ENCODE results near the gene CBR4.
"Not testable (repeated sequence)": the region's sequence is repeated elsewhere in the genome, so short reads cannot be mapped to it uniquely, and the experiment has no call there.

CBR4 gene

GRCh38 chr4:168993714-168994510 is 16.1 kb downstream of the CBR4 start:
- no peak for TF ChIP-seq ZFX (IDR thresholded peaks at IDR 0.05; ENCODE audit: borderline replicate concordance)
- TF ChIP-seq CTCF (IDR thresholded peaks at IDR 0.05): no peak
- no peak overlapping the region for H3K27ac ChIP-seq

GRCh38 chr4:168992952-168993482 is 17.0 kb downstream of the CBR4 start:
- not testable (repeated sequence) for H3K27ac ChIP-seq

GRCh38 chr4:168981942-168982341 is 28.1 kb downstream of the CBR4 start:
- no peak overlapping the region for H3K27ac ChIP-seq
- TF ChIP-seq ZFX (IDR thresholded peaks at IDR 0.05; ENCODE audit: borderline replicate concordance): no peak
- TF ChIP-seq CTCF (IDR thresholded peaks at IDR 0.05): no peak

- no peak overlapping the region for H3K27ac ChIP-seq
- TF ChIP-seq CTCF (IDR thresholded peaks at IDR 0.05): no peak
- TF ChIP-seq ZFX (IDR thresholded peaks at IDR 0.05; ENCODE audit: borderline replicate concordance): no peak
Observed at GRCh38 chr4:168981460-168981859, 28.6 kb downstream of the CBR4 start.

GRCh38 chr4:168979338-168979737 is 30.7 kb downstream of the CBR4 start:
- no peak for TF ChIP-seq CTCF (IDR thresholded peaks at IDR 0.05)
- H3K27ac ChIP-seq: no peak overlapping the region

- no peak overlapping the region for H3K27ac ChIP-seq
- TF ChIP-seq CTCF (IDR thresholded peaks at IDR 0.05) (no peak), ZFX (IDR thresholded peaks at IDR 0.05; ENCODE audit: borderline replicate concordance) (no peak)
Observed at GRCh38 chr4:168978001-168978700, 31.9 kb downstream of the CBR4 start.

GRCh38 chr4:168972596-168972995 is 37.5 kb downstream of the CBR4 start:
- no peak overlapping the region for H3K27ac ChIP-seq
- no peak for TF ChIP-seq CTCF (IDR thresholded peaks at IDR 0.05)
- no peak for TF ChIP-seq ZFX (IDR thresholded peaks at IDR 0.05; ENCODE audit: borderline replicate concordance)
